ENCODE data around the gene MYO7A. TPM values are rescaled to one million over a fixed set of nuclear protein-coding genes. Genes with fewer than 3 reads are reported as not detected.

Gene MYO7A
- total and polyA plus RNA-seq, 2 experiments from 2014 or later, result 1.8 to 5.4 TPM

DNA sequence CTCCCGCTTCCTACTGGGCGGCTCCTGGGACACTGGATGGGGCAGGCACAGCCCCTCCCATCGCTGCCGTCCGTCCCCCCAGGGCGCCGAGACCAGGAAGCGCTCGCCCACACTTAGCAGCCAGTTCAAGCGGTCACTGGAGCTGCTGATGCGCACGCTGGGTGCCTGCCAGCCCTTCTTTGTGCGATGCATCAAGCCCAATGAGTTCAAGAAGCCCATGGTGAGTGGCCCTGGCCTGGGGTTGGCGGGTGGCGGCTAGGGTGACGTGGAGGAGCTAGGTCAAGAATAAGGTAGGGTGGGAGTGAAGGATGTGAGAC lies 44.6 kb downstream of the MYO7A start:
- no peak overlapping the region; the same call in 2 of the 3 replicates for H3K4me3 Mint-ChIP-seq

More for the DNA sequence above, 44.6 kb downstream of the MYO7A start:
- H3K9me3 Mint-ChIP-seq, result no peaks in the 10 kb centered on the region
- Histone ChIP-seq H3K4me3 (no peak overlapping the region), H3K9me2 (ENCODE audit: insufficient read depth) (no peaks in the 10 kb centered on the region), H4K20me1 (replicated peaks; ENCODE audit: insufficient read depth) (no peaks in the 10 kb centered on the region), H3K4me2 (peak overlapping the region; percentile 70; the same call in 1 of the 2 replicates), H3K36me3 (ENCODE audit: insufficient read depth) (no peaks in the 10 kb centered on the region), H3K4me1 (ENCODE audit: insufficient read depth) (peaks cover 38% of the 10 kb centered on the region), H2AFZ (peak overlapping the region; percentile 81; the same call in 1 of the 2 replicates), H3K27me3 (ENCODE audit: insufficient read depth) (no peaks in the 10 kb centered on the region), H3K27ac (ENCODE audit: low read depth) (no peak overlapping the region), H3F3A (replicated peaks; ENCODE audit: low read depth) (no peaks in the 10 kb centered on the region), H3K79me2 (replicated peaks; ENCODE audit: insufficient read depth) (no peaks in the 10 kb centered on the region)
- H3K27ac Mint-ChIP-seq, result no peak overlapping the region
- TF ChIP-seq POLR2AphosphoS5 (IDR thresholded peaks at IDR 0.05; ENCODE audit: low read depth) (no peak), JUNB (IDR thresholded peaks at IDR 0.05; ENCODE audit: unreplicated experiment) (no peak), CREB1 (CRISPR knock-in tag; IDR thresholded peaks at IDR 0.05; ENCODE audit: low read depth) (no peak), EZH2phosphoT487 (IDR thresholded peaks at IDR 0.05; ENCODE audit: unreplicated experiment) (no peak), EZH2 (IDR thresholded peaks at IDR 0.05; ENCODE audit: low read depth, unreplicated experiment) (no peak), STAT1 (IDR thresholded peaks at IDR 0.05; ENCODE audit: unreplicated experiment) (no peak), ZNF331 (CRISPR knock-in tag; IDR thresholded peaks at IDR 0.05; ENCODE audit: low read depth) (no peak), ZNF114 (CRISPR knock-in tag; IDR thresholded peaks at IDR 0.05) (no peak), NANOG (IDR thresholded peaks at IDR 0.05; ENCODE audit: borderline replicate concordance) (no peak)
- TF ChIP-seq, protein P1, sequence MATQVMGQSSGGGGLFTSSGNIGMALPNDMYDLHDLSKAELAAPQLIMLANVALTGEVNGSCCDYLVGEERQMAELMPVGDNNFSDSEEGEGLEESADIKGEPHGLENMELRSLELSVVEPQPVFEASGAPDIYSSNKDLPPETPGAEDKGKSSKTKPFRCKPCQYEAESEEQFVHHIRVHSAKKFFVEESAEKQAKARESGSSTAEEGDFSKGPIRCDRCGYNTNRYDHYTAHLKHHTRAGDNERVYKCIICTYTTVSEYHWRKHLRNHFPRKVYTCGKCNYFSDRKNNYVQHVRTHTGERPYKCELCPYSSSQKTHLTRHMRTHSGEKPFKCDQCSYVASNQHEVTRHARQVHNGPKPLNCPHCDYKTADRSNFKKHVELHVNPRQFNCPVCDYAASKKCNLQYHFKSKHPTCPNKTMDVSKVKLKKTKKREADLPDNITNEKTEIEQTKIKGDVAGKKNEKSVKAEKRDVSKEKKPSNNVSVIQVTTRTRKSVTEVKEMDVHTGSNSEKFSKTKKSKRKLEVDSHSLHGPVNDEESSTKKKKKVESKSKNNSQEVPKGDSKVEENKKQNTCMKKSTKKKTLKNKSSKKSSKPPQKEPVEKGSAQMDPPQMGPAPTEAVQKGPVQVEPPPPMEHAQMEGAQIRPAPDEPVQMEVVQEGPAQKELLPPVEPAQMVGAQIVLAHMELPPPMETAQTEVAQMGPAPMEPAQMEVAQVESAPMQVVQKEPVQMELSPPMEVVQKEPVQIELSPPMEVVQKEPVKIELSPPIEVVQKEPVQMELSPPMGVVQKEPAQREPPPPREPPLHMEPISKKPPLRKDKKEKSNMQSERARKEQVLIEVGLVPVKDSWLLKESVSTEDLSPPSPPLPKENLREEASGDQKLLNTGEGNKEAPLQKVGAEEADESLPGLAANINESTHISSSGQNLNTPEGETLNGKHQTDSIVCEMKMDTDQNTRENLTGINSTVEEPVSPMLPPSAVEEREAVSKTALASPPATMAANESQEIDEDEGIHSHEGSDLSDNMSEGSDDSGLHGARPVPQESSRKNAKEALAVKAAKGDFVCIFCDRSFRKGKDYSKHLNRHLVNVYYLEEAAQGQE (IDR thresholded peaks at IDR 0.05; ENCODE audit: unreplicated experiment), result no peak
- TF ChIP-seq, protein P2, sequence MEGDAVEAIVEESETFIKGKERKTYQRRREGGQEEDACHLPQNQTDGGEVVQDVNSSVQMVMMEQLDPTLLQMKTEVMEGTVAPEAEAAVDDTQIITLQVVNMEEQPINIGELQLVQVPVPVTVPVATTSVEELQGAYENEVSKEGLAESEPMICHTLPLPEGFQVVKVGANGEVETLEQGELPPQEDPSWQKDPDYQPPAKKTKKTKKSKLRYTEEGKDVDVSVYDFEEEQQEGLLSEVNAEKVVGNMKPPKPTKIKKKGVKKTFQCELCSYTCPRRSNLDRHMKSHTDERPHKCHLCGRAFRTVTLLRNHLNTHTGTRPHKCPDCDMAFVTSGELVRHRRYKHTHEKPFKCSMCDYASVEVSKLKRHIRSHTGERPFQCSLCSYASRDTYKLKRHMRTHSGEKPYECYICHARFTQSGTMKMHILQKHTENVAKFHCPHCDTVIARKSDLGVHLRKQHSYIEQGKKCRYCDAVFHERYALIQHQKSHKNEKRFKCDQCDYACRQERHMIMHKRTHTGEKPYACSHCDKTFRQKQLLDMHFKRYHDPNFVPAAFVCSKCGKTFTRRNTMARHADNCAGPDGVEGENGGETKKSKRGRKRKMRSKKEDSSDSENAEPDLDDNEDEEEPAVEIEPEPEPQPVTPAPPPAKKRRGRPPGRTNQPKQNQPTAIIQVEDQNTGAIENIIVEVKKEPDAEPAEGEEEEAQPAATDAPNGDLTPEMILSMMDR (conservative IDR thresholded peaks at IDR 0.05; ENCODE audit: low read depth in 2 of 2), result no peak
- TF ChIP-seq, protein P3, sequence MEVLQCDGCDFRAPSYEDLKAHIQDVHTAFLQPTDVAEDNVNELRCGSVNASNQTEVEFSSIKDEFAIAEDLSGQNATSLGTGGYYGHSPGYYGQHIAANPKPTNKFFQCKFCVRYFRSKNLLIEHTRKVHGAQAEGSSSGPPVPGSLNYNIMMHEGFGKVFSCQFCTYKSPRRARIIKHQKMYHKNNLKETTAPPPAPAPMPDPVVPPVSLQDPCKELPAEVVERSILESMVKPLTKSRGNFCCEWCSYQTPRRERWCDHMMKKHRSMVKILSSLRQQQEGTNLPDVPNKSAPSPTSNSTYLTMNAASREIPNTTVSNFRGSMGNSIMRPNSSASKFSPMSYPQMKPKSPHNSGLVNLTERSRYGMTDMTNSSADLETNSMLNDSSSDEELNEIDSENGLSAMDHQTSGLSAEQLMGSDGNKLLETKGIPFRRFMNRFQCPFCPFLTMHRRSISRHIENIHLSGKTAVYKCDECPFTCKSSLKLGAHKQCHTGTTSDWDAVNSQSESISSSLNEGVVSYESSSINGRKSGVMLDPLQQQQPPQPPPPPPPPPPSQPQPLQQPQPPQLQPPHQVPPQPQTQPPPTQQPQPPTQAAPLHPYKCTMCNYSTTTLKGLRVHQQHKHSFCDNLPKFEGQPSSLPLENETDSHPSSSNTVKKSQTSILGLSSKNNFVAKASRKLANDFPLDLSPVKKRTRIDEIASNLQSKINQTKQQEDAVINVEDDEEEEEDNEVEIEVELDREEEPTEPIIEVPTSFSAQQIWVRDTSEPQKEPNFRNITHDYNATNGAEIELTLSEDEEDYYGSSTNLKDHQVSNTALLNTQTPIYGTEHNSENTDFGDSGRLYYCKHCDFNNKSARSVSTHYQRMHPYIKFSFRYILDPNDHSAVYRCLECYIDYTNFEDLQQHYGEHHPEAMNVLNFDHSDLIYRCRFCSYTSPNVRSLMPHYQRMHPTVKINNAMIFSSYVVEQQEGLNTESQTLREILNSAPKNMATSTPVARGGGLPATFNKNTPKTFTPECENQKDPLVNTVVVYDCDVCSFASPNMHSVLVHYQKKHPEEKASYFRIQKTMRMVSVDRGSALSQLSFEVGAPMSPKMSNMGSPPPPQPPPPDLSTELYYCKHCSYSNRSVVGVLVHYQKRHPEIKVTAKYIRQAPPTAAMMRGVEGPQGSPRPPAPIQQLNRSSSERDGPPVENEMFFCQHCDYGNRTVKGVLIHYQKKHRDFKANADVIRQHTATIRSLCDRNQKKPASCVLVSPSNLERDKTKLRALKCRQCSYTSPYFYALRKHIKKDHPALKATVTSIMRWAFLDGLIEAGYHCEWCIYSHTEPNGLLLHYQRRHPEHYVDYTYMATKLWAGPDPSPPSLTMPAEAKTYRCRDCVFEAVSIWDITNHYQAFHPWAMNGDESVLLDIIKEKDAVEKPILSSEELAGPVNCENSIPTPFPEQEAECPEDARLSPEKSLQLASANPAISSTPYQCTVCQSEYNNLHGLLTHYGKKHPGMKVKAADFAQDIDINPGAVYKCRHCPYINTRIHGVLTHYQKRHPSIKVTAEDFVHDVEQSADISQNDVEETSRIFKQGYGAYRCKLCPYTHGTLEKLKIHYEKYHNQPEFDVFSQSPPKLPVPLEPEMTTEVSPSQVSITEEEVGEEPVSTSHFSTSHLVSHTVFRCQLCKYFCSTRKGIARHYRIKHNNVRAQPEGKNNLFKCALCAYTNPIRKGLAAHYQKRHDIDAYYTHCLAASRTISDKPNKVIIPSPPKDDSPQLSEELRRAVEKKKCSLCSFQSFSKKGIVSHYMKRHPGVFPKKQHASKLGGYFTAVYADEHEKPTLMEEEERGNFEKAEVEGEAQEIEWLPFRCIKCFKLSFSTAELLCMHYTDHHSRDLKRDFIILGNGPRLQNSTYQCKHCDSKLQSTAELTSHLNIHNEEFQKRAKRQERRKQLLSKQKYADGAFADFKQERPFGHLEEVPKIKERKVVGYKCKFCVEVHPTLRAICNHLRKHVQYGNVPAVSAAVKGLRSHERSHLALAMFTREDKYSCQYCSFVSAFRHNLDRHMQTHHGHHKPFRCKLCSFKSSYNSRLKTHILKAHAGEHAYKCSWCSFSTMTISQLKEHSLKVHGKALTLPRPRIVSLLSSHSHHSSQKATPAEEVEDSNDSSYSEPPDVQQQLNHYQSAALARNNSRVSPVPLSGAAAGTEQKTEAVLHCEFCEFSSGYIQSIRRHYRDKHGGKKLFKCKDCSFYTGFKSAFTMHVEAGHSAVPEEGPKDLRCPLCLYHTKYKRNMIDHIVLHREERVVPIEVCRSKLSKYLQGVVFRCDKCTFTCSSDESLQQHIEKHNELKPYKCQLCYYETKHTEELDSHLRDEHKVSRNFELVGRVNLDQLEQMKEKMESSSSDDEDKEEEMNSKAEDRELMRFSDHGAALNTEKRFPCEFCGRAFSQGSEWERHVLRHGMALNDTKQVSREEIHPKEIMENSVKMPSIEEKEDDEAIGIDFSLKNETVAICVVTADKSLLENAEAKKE (CRISPR knock-in tag; IDR thresholded peaks at IDR 0.05), result no peak
- TF ChIP-seq, protein P4, sequence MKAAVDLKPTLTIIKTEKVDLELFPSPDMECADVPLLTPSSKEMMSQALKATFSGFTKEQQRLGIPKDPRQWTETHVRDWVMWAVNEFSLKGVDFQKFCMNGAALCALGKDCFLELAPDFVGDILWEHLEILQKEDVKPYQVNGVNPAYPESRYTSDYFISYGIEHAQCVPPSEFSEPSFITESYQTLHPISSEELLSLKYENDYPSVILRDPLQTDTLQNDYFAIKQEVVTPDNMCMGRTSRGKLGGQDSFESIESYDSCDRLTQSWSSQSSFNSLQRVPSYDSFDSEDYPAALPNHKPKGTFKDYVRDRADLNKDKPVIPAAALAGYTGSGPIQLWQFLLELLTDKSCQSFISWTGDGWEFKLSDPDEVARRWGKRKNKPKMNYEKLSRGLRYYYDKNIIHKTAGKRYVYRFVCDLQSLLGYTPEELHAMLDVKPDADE (IDR thresholded peaks at IDR 0.05), result no peak
- H3K36me3 Mint-ChIP-seq (ENCODE audit: low read depth), result no peaks in the 10 kb centered on the region; the same call in 2 of the 3 replicates
- peaks cover 22% of the 10 kb centered on the region for H3K27me3 Mint-ChIP-seq (ENCODE audit: insufficient read depth, low read depth, poor library complexity)
- H3K4me1 Mint-ChIP-seq, result peaks cover 70% of the 10 kb centered on the region
- DNase-seq (ENCODE audit: low spot score) (no peak), ATAC-seq (peak; percentile 1; the same call in 2 of the 3 replicates)
